ENCODE results near the gene UBE2G2.

- TF ChIP-seq, protein P1, sequence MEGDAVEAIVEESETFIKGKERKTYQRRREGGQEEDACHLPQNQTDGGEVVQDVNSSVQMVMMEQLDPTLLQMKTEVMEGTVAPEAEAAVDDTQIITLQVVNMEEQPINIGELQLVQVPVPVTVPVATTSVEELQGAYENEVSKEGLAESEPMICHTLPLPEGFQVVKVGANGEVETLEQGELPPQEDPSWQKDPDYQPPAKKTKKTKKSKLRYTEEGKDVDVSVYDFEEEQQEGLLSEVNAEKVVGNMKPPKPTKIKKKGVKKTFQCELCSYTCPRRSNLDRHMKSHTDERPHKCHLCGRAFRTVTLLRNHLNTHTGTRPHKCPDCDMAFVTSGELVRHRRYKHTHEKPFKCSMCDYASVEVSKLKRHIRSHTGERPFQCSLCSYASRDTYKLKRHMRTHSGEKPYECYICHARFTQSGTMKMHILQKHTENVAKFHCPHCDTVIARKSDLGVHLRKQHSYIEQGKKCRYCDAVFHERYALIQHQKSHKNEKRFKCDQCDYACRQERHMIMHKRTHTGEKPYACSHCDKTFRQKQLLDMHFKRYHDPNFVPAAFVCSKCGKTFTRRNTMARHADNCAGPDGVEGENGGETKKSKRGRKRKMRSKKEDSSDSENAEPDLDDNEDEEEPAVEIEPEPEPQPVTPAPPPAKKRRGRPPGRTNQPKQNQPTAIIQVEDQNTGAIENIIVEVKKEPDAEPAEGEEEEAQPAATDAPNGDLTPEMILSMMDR (IDR thresholded peaks at IDR 0.05 in 8 of 11, conservative IDR thresholded peaks at IDR 0.05 in 3 of 11): no peak
- no peak for TF ChIP-seq POLR2A (IDR thresholded peaks at IDR 0.05)
Observed at GRCh38 chr21:44778499-44778911, 23.1 kb downstream of the UBE2G2 start.

Measured in spleen (tissue), 7 donors.